Measurements from ENCODE around the gene RIMKLB.
"Not testable (repeated sequence)": the region's sequence is repeated elsewhere in the genome, so short reads cannot be mapped to it uniquely, and the experiment has no call there.

Gene RIMKLB

DNA sequence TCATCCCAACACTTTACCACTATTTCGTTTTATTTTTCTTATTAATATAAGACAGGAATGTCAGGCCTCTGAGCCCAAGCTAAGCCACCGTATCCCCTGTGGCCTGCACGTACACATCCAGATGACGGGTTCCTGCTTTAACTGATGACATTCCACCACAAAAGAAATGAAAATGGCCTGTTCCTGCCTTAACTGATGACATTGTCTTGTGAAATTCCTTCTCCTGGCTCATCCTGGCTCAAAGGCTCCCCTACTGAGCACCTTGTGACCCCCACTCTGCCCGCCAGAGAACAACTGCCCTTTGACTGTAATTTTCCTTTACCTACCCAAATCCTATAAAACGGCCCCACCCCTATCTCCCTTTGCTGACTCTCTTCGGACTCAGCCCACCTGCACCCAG lies 112.3 kb downstream of the RIMKLB start:
- 98% methylated on average over 5 of the region's 7 CpGs for WGBS (ENCODE audit: insufficient coverage)
- H3K9me3 ChIP-seq (ENCODE audit: control extremely low read depth in 1 of 5, control insufficient read depth in 4 of 5, insufficient read depth in 2 of 5, low read depth in 1 of 5, low read length in 4 of 5); CTCF ChIA-PET; DNase-seq; H3K27me3 ChIP-seq (replicated peaks in 2 of 5; ENCODE audit: control insufficient read depth in 4 of 5, insufficient read depth in 5 of 5, low read length in 4 of 5); H3K4me3 ChIP-seq (ENCODE audit: control insufficient read depth in 1 of 7, extremely low read depth in 1 of 7, insufficient read depth in 4 of 7, low read depth in 2 of 7, low read length in 6 of 7); H3K27ac ChIP-seq (ENCODE audit: insufficient read depth in 1 of 2, low read depth in 1 of 2, low read length in 2 of 2, poor library complexity in 1 of 2, severe bottlenecking in 2 of 2); H3K4me1 ChIP-seq (ENCODE audit: control extremely low read depth in 1 of 4, control insufficient read depth in 4 of 4, insufficient read depth in 4 of 4, low read length in 3 of 4); H3K36me3 ChIP-seq (ENCODE audit: control insufficient read depth in 4 of 4, insufficient read depth in 4 of 4, low read length in 3 of 4): not testable (repeated sequence)
- POLR2A ChIA-PET, result interaction anchor here (0.6 kb wide), 1 partner anchor 266 kb away, joined by 4 read pairs; no protein-coding TSS in a partner anchor

- Histone ChIP-seq H3K36me3 (ENCODE audit: control insufficient read depth in 4 of 4, insufficient read depth in 4 of 4, low read length in 3 of 4) (no peaks in the 10 kb centered on the region), H3K4me3 (ENCODE audit: control insufficient read depth in 1 of 7, extremely low read depth in 1 of 7, insufficient read depth in 4 of 7, low read depth in 2 of 7, low read length in 6 of 7) (no peak overlapping the region), H3K27ac (ENCODE audit: insufficient read depth in 1 of 2, low read depth in 1 of 2, low read length in 2 of 2, poor library complexity in 1 of 2, severe bottlenecking in 2 of 2) (no peak overlapping the region), H3K9me3 (ENCODE audit: control extremely low read depth in 1 of 5, control insufficient read depth in 4 of 5, insufficient read depth in 2 of 5, low read depth in 1 of 5, low read length in 4 of 5) (no peaks in the 10 kb centered on the region), H3K4me1 (ENCODE audit: control extremely low read depth in 1 of 4, control insufficient read depth in 4 of 4, insufficient read depth in 4 of 4, low read length in 3 of 4) (no peaks in the 10 kb centered on the region), H3K27me3 (replicated peaks in 2 of 5; ENCODE audit: control insufficient read depth in 4 of 5, insufficient read depth in 5 of 5, low read length in 4 of 5) (no peaks in the 10 kb centered on the region)
- WGBS (ENCODE audit: insufficient coverage), result no CpG with 5 or more reads among the region's 5 CpGs
- ChIA-PET CTCF (no interaction called here), POLR2A (no interaction called here)
- no peak for DNase-seq
Observed at GRCh38 chr12:8813572-8814357, 116.0 kb downstream of the RIMKLB start.

DNA sequence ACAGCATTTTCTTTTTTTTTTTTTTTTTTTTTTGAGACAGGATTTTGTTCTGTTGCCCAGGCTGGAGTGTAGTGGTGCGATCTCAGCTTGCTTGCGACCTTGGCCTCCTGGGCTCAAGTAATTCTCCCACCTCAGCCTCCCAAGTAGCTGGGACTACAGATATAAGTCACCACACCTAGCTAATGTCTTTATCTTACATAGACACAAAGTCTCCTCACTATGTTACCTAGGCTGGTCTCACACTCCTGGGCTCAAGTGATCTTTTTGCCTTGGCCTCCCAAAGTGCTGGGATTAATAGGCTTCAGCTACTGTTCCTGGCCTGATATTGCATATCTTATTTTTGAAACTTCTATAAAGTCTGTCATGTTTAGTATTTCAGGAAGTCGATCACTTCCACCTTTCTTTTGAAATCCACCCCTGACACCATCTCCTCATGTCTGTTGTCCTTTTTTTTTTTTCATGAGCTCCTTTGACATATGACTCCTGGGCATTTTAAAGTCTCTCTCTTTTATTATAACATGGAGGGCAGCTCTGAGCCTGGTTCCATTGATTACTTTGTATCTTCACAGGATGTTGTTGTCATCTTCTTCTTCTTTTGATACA lies 118.8 kb downstream of the RIMKLB start:
- CTCF ChIA-PET, result interaction anchor here (1.2 kb wide), 1 partner anchor 21 kb away, joined by 4 read pairs; no protein-coding TSS in a partner anchor
- 90% methylated on average over 3 of the region's 3 CpGs for WGBS (ENCODE audit: insufficient coverage)
- peak in 1 of 3 donors; percentile 22 for DNase-seq

DNA sequence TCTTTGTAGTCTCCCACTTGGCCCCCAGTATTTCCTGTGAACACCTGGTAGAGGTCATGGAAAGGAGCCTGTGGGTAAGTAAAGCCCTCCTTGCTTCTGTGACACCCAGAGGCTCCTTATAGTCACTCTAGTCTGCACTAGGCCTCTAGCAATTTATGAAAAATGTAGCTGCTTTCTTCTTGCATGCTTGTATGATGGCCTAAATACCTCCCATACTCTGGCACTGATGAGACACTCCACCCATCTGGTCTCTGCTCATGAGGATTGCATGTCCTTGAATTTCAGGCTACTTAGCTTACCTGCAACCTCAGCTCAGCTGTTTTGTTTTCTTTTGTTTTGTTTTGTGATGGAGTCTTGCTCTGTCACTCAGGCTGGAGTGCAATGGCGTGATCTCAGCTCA lies 120.1 kb downstream of the RIMKLB start:
- Histone ChIP-seq H3K27me3 (replicated peaks in 2 of 5; ENCODE audit: control insufficient read depth in 4 of 5, insufficient read depth in 5 of 5, low read length in 4 of 5) (no peaks in the 10 kb centered on the region), H3K9me3 (ENCODE audit: control extremely low read depth in 1 of 5, control insufficient read depth in 4 of 5, insufficient read depth in 2 of 5, low read depth in 1 of 5, low read length in 4 of 5) (no peaks in the 10 kb centered on the region), H3K36me3 (ENCODE audit: control insufficient read depth in 4 of 4, insufficient read depth in 4 of 4, low read length in 3 of 4) (no peaks in the 10 kb centered on the region), H3K27ac (ENCODE audit: insufficient read depth in 1 of 2, low read depth in 1 of 2, low read length in 2 of 2, poor library complexity in 1 of 2, severe bottlenecking in 2 of 2) (no peak overlapping the region), H3K4me1 (ENCODE audit: control extremely low read depth in 1 of 4, control insufficient read depth in 4 of 4, insufficient read depth in 4 of 4, low read length in 3 of 4) (no peaks in the 10 kb centered on the region), H3K4me3 (ENCODE audit: control insufficient read depth in 1 of 7, extremely low read depth in 1 of 7, insufficient read depth in 4 of 7, low read depth in 2 of 7, low read length in 6 of 7) (no peak overlapping the region)
- ChIA-PET POLR2A (no interaction called here), CTCF (interaction anchor here (1.2 to 1.7 kb wide), 3 partner anchors 13 to 136 kb away, joined by 4 to 6 read pairs (median 5); no protein-coding TSS in a partner anchor)
- WGBS (ENCODE audit: insufficient coverage), result no CpG with 5 or more reads among the region's 1 CpG
- DNase-seq, result no peak

More for the DNA sequence above, 118.8 kb downstream of the RIMKLB start:
- Histone ChIP-seq H3K27ac (ENCODE audit: insufficient read depth in 1 of 2, low read depth in 1 of 2, low read length in 2 of 2, poor library complexity in 1 of 2, severe bottlenecking in 2 of 2) (no peak overlapping the region), H3K27me3 (replicated peaks in 2 of 5; ENCODE audit: control insufficient read depth in 4 of 5, insufficient read depth in 5 of 5, low read length in 4 of 5) (no peaks in the 10 kb centered on the region), H3K4me1 (ENCODE audit: control extremely low read depth in 1 of 4, control insufficient read depth in 4 of 4, insufficient read depth in 4 of 4, low read length in 3 of 4) (no peaks in the 10 kb centered on the region), H3K4me3 (ENCODE audit: control insufficient read depth in 1 of 7, extremely low read depth in 1 of 7, insufficient read depth in 4 of 7, low read depth in 2 of 7, low read length in 6 of 7) (no peak overlapping the region), H3K36me3 (ENCODE audit: control insufficient read depth in 4 of 4, insufficient read depth in 4 of 4, low read length in 3 of 4) (no peaks in the 10 kb centered on the region), H3K9me3 (ENCODE audit: control extremely low read depth in 1 of 5, control insufficient read depth in 4 of 5, insufficient read depth in 2 of 5, low read depth in 1 of 5, low read length in 4 of 5) (no peaks in the 10 kb centered on the region)
- POLR2A ChIA-PET, result no interaction called here

- CTCF ChIA-PET, result interaction anchor here (1.2 to 1.7 kb wide), 2 partner anchors 41 to 137 kb away, joined by 3 to 6 read pairs; no protein-coding TSS in a partner anchor
- no peak overlapping the region for H3K27ac ChIP-seq (ENCODE audit: insufficient read depth in 1 of 2, low read depth in 1 of 2, low read length in 2 of 2, poor library complexity in 1 of 2, severe bottlenecking in 2 of 2)
- POLR2A ChIA-PET, result no interaction called here
Observed at GRCh38 chr12:8818526-8818925, 120.7 kb downstream of the RIMKLB start.

GRCh38 chr12:8819666-8819980 lies 121.8 kb downstream of the RIMKLB start:
- ChIA-PET POLR2A (no interaction called here), CTCF (interaction anchor here (0.8 to 1.2 kb wide), 2 partner anchors 9 to 40 kb away, joined by 3 read pairs; no protein-coding TSS in a partner anchor)
- Histone ChIP-seq H3K9me3 (ENCODE audit: control extremely low read depth in 1 of 5, control insufficient read depth in 4 of 5, insufficient read depth in 2 of 5, low read depth in 1 of 5, low read length in 4 of 5) (no peaks in the 10 kb centered on the region), H3K4me3 (ENCODE audit: control insufficient read depth in 1 of 7, extremely low read depth in 1 of 7, insufficient read depth in 4 of 7, low read depth in 2 of 7, low read length in 6 of 7) (no peak overlapping the region), H3K4me1 (ENCODE audit: control extremely low read depth in 1 of 4, control insufficient read depth in 4 of 4, insufficient read depth in 4 of 4, low read length in 3 of 4) (no peaks in the 10 kb centered on the region), H3K36me3 (ENCODE audit: control insufficient read depth in 4 of 4, insufficient read depth in 4 of 4, low read length in 3 of 4) (no peaks in the 10 kb centered on the region), H3K27ac (ENCODE audit: insufficient read depth in 1 of 2, low read depth in 1 of 2, low read length in 2 of 2, poor library complexity in 1 of 2, severe bottlenecking in 2 of 2) (no peak overlapping the region), H3K27me3 (replicated peaks in 2 of 5; ENCODE audit: control insufficient read depth in 4 of 5, insufficient read depth in 5 of 5, low read length in 4 of 5) (no peaks in the 10 kb centered on the region)
- DNase-seq, result no peak
- 91% methylated on average over 5 of the region's 5 CpGs for WGBS (ENCODE audit: insufficient coverage)

More at GRCh38 chr12:8818526-8818925, 120.7 kb downstream of the RIMKLB start:
- Histone ChIP-seq H3K9me3 (ENCODE audit: control extremely low read depth in 1 of 5, control insufficient read depth in 4 of 5, insufficient read depth in 2 of 5, low read depth in 1 of 5, low read length in 4 of 5) (no peaks in the 10 kb centered on the region), H3K27me3 (replicated peaks in 2 of 5; ENCODE audit: control insufficient read depth in 4 of 5, insufficient read depth in 5 of 5, low read length in 4 of 5) (no peaks in the 10 kb centered on the region), H3K4me3 (ENCODE audit: control insufficient read depth in 1 of 7, extremely low read depth in 1 of 7, insufficient read depth in 4 of 7, low read depth in 2 of 7, low read length in 6 of 7) (no peak overlapping the region), H3K4me1 (ENCODE audit: control extremely low read depth in 1 of 4, control insufficient read depth in 4 of 4, insufficient read depth in 4 of 4, low read length in 3 of 4) (no peaks in the 10 kb centered on the region), H3K36me3 (ENCODE audit: control insufficient read depth in 4 of 4, insufficient read depth in 4 of 4, low read length in 3 of 4) (no peaks in the 10 kb centered on the region)
- WGBS (ENCODE audit: insufficient coverage), result 94% methylated on average over 2 of the region's 2 CpGs
- DNase-seq, result no peak

DNA sequence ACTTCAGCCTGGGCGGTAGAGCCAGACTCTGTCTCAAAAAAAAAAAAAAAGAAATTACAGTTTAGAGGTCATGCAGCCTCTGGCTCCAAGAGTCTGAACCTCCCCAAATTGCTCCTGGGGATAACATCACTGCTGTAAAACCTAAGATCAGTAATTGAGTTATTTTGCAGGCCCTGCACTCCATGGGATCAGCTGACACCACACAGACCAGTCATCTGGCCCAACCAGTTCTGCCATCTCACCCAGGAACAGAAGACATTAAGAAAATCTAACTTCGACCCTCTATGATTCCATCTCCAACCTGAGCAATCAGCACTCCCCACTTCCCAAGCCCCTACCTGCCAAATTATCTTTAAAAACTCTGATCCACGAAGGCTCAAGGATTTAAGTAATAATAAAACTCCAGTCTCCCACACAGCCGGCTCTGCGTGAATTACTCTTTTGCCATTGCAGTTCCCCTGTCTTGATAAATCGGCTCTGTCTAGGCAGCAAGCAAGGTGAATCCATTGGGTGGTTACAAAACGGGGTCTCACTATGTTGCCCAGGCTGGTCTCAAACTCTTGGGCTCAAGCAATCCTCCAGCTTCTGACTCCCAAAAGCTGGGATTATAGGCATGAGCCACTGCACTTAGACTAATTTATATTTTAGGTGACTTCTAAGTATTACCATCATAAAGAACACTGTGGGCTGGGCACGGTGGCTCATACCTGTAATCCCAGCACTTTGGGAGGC lies 123.1 kb downstream of the RIMKLB start:
- CTCF ChIA-PET, result interaction anchor here (1.2 to 1.4 kb wide), 3 partner anchors 11 to 139 kb away, joined by 3 read pairs; no protein-coding TSS in a partner anchor
- DNase-seq; H3K27me3 ChIP-seq (replicated peaks in 2 of 5; ENCODE audit: control insufficient read depth in 4 of 5, insufficient read depth in 5 of 5, low read length in 4 of 5); H3K36me3 ChIP-seq (ENCODE audit: control insufficient read depth in 4 of 4, insufficient read depth in 4 of 4, low read length in 3 of 4); H3K9me3 ChIP-seq (ENCODE audit: control extremely low read depth in 1 of 5, control insufficient read depth in 4 of 5, insufficient read depth in 2 of 5, low read depth in 1 of 5, low read length in 4 of 5); H3K4me3 ChIP-seq (ENCODE audit: control insufficient read depth in 1 of 7, extremely low read depth in 1 of 7, insufficient read depth in 4 of 7, low read depth in 2 of 7, low read length in 6 of 7); POLR2A ChIA-PET; H3K27ac ChIP-seq (ENCODE audit: insufficient read depth in 1 of 2, low read depth in 1 of 2, low read length in 2 of 2, poor library complexity in 1 of 2, severe bottlenecking in 2 of 2); H3K4me1 ChIP-seq (ENCODE audit: control extremely low read depth in 1 of 4, control insufficient read depth in 4 of 4, insufficient read depth in 4 of 4, low read length in 3 of 4): not testable (repeated sequence)
- WGBS (ENCODE audit: insufficient coverage), result 98% methylated on average over 8 of the region's 8 CpGs
